ENCODE results near the gene ALDH1B1.

DNA sequence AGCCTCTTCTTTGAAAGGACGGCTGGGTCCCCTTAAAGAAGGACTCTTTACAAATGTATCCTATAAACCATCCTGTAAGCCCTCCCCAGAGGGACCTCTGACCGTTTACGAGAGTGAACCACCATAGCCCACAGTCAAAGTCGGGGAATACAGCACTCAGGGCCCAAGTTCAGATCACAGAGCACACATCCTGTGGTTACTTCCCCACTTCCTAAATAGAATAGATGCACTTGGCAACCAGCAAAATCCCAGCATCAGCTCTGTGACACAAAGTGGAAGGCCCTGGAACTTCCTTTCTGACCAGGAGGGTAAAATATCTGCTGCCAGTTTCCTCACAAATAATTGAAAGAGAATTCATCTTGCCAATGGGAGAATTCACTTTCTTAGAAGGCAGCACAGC lies 38.6 kb downstream of the ALDH1B1 start:
- no peak for TF ChIP-seq CTCF (conservative IDR thresholded peaks at IDR 0.05 in 1 of 2, IDR thresholded peaks at IDR 0.05 in 1 of 2; ENCODE audit: low read depth in 1 of 2, low read length in 2 of 2)
- no peak for TF ChIP-seq EZH2 (IDR thresholded peaks at IDR 0.05; ENCODE audit: low read length, missing control alignments)

All from fibroblast of lung (primary cell).